Panc1 (cell line): ENCODE results near the gene RBM5. TPM values are rescaled to one million over a fixed set of nuclear protein-coding genes. Genes with fewer than 3 reads are reported as not detected.

Experiments used
- ATAC-seq: fragments of 200-7000 bp; cut with Tn5 transposase; 2 replicates; pipeline ENCODE4 v1.9.1; 2020; ENCODE audit warnings: mild to moderate bottlenecking, moderate library complexity
- BruUV-seq: library from RNA; stranded (reverse); fragments of 400-500 nt; replicated peaks from 2 replicates; lab custom pipeline; 2021; lab: Mats Ljungman, UMichigan
- CTCF ChIA-PET: fragments of 300-600 bp; sonication (Branson Sonifier 250); formaldehyde crosslinking; loops from one replicate; lab custom pipeline; 2022; ENCODE audit warnings: antibody characterized with exemption; lab: Charles Lee
- POLR2A ChIA-PET: fragments of 300-600 bp; sonication (Branson Sonifier 250); formaldehyde crosslinking; loops from one replicate; lab custom pipeline; 2022; ENCODE audit warnings: antibody characterized with exemption; lab: Charles Lee
- DNase-seq: peaks from one replicate; pipeline ENCODE4 v3.0.0-alpha.2; 2010; ENCODE audit warnings: low read depth, low spot score
- H3K27ac ChIP-seq: 2 replicates; pipeline ENCODE4 v1.5.1; 2011; ENCODE audit warnings: mild to moderate bottlenecking, low read length, inconsistent platforms
- H3K27me3 ChIP-seq: fragments of 200-500 bp; sonication (Bioruptor generic); 2 replicates; pipeline ENCODE4 v1.6.0; 2014; ENCODE audit warnings: low read length, inconsistent platforms; ENCODE audit not compliant: control insufficient read depth, insufficient read depth
- H3K36me3 ChIP-seq: fragments of 200-500 bp; sonication (Bioruptor generic); 2 replicates; pipeline ENCODE4 v1.5.1; 2014; ENCODE audit warnings: inconsistent platforms, mild to moderate bottlenecking, low read length, moderate library complexity; ENCODE audit not compliant: control insufficient read depth, insufficient read depth
- H3K4me1 ChIP-seq: 2 replicates; pipeline ENCODE4 v1.5.1; 2011; ENCODE audit warnings: inconsistent platforms, mild to moderate bottlenecking, low read length, moderate library complexity; ENCODE audit not compliant: control insufficient read depth, insufficient read depth
- H3K4me3 ChIP-seq, 2 experiments: 2 replicates each; pipeline ENCODE4 v1.5.1; 2011 to 2012; ENCODE audit warnings: low read depth in 2 of 2, low read length in 2 of 2, mild to moderate bottlenecking in 2 of 2, inconsistent platforms in 1 of 2, moderate library complexity in 1 of 2
- H3K9me3 ChIP-seq: fragments of 200-500 bp; sonication (Bioruptor generic); 2 replicates; pipeline ENCODE4 v1.5.1; 2014; ENCODE audit warnings: low read depth, mild to moderate bottlenecking, inconsistent platforms, low read length, moderate library complexity; ENCODE audit not compliant: control insufficient read depth, insufficient read depth
- CTCF ChIP-seq: fragments of 450-650 bp; IDR thresholded peaks from 2 replicates; pipeline ENCODE4 v1.5.1; 2017; ENCODE audit warnings: mild to moderate bottlenecking
- POLR2AphosphoS5 ChIP-seq: IDR thresholded peaks from 2 replicates; pipeline ENCODE4 v1.6.1; 2012; ENCODE audit warnings: mild to moderate bottlenecking, low read depth, low read length, moderate library complexity
- REST ChIP-seq, 2 experiments: IDR thresholded peaks; 2 replicates each; pipeline ENCODE4 v1.6.1; 2011 to 2012; ENCODE audit warnings: low read depth in 2 of 2, control low read depth in 1 of 2, low read length in 1 of 2, mild to moderate bottlenecking in 1 of 2, moderate library complexity in 1 of 2; ENCODE audit not compliant: insufficient read depth in 1 of 2
- SIN3A ChIP-seq: IDR thresholded peaks from 2 replicates; pipeline ENCODE4 v1.6.1; 2012; ENCODE audit warnings: low read depth, mild to moderate bottlenecking, low read length, moderate library complexity, borderline replicate concordance; ENCODE audit not compliant: insufficient read depth
- TCF7L2 ChIP-seq: IDR thresholded peaks from 2 replicates; pipeline ENCODE4 v1.6.1; 2011; ENCODE audit warnings: mild to moderate bottlenecking, low read depth, low read length, inconsistent platforms
- in situ Hi-C: cut with HindIII; loops from 2 replicates; pipeline ENCODE4 v1.10.0; 2016; ENCODE audit warnings: low sequenced_read_pairs, low pct_unique_long_range_greater_than_20kb
- intact Hi-C: fragments of 100-400 bp; cut with micrococcal nuclease; formaldehyde crosslinking; loops from one replicate; pipeline ENCODE4 v1.10.0; 2022; ENCODE audit not compliant: unreplicated experiment
- total RNA-seq: library from RNA; stranded (reverse); gene quantifications from one replicate; pipeline ENCODE4 v1.2.1, GENCODE V29; 2021; ENCODE audit not compliant: unreplicated experiment

The RBM5 gene
- total RNA-seq, 1 experiment from 2014 or later, result 86.6 TPM

- CTCF ChIA-PET, result no interaction called here
These were observed 66.8 kb downstream of the RBM5 start for GRCh38 chr3:50155491-50155878.

GRCh38 chr3:50155891-50156290 lies 67.2 kb downstream of the RBM5 start:
- peak overlapping the region; percentile 96 for H3K27ac ChIP-seq
- peak overlapping the region; percentile 63 to 69 for H3K4me3 ChIP-seq
- ChIA-PET POLR2A (no interaction called here), CTCF (no interaction called here)
- intact Hi-C loops, result no loop called here
- no peak for DNase-seq
- in situ Hi-C loops, result no loop called here
- no peaks in the 10 kb centered on the region; the same call in 1 of the 2 replicates for H3K36me3 ChIP-seq
- no TSS peak for BruUV-seq
- TF ChIP-seq SIN3A, result no peak
- TF ChIP-seq CTCF, result no peak
- no peak for TF ChIP-seq POLR2AphosphoS5
- TF ChIP-seq TCF7L2, result no peak
- TF ChIP-seq REST (IDR thresholded peaks at IDR 0.05; ENCODE audit: insufficient read depth in 1 of 2, low read depth in 2 of 2, low read length in 1 of 2), result no peak
- no peaks in the 10 kb centered on the region for H3K9me3 ChIP-seq
- H3K4me1 ChIP-seq, result peaks cover 43% of the 10 kb centered on the region
- H3K27me3 ChIP-seq, result no peaks in the 10 kb centered on the region
- ATAC-seq, result no peak; the same call in 1 of the 2 replicates

More at GRCh38 chr3:50155491-50155878, 66.8 kb downstream of the RBM5 start:
- TF ChIP-seq POLR2AphosphoS5, result no peak
- no peak for TF ChIP-seq CTCF
- TF ChIP-seq TCF7L2, result no peak
- TF ChIP-seq REST (IDR thresholded peaks at IDR 0.05; ENCODE audit: insufficient read depth in 1 of 2, low read depth in 2 of 2, low read length in 1 of 2), result no peak
- no peak for TF ChIP-seq SIN3A
- no peaks in the 10 kb centered on the region for H3K9me3 ChIP-seq
- POLR2A ChIA-PET, result no interaction called here
- no peak; the same call in 1 of the 2 replicates for ATAC-seq
- peak overlapping the region; percentile 63 to 69 for H3K4me3 ChIP-seq
- peak overlapping the region; percentile 96 for H3K27ac ChIP-seq
- H3K27me3 ChIP-seq, result no peaks in the 10 kb centered on the region
- in situ Hi-C loops (no loop called here), intact Hi-C loops (no loop called here)
- no peak for DNase-seq
- no TSS peak for BruUV-seq
- H3K4me1 ChIP-seq, result peaks cover 39% of the 10 kb centered on the region
- H3K36me3 ChIP-seq, result no peaks in the 10 kb centered on the region; the same call in 1 of the 2 replicates
